A549 (cell line): ENCODE measurements around the gene DEF6.

ENCODE experiments used
- BHLHE40 ChIP-seq: IDR thresholded peaks from 2 replicates; pipeline ENCODE4 v1.6.1; 2012; ENCODE audit warnings: low read depth, low read length, inconsistent platforms
- CTCF ChIP-seq: fragments of >200 bp; sonication (Bioruptor Twin); formaldehyde crosslinking; IDR thresholded peaks from 3 replicates; pipeline ENCODE4 v1.5.1; 2016
- JUNB ChIP-seq: fragments of >200 bp; sonication (Bioruptor Twin); formaldehyde crosslinking; IDR thresholded peaks from 2 replicates; pipeline ENCODE4 v1.6.1; 2016
- MAX ChIP-seq: IDR thresholded peaks from 2 replicates; pipeline ENCODE4 v1.6.1; 2012
- POLR2AphosphoS2 ChIP-seq: conservative IDR thresholded peaks from 2 replicates; pipeline ENCODE4 v1.6.1; 2012; ENCODE audit warnings: low read length, improper control_type of control experiment, inconsistent platforms

GRCh38 chr6:35312076-35312800 is 14.6 kb downstream of the DEF6 start:
- TF ChIP-seq BHLHE40 (no peak), CTCF (no peak), JUNB (no peak), MAX (no peak), POLR2AphosphoS2 (no peak)
